Measurements from ENCODE around the gene GHDC. TPM values are rescaled to one million over a fixed set of nuclear protein-coding genes. Genes with fewer than 3 reads are reported as not detected.
A peak's percentile ranks its signal among the peaks of the same experiment; 100 is the strongest.

GHDC gene
- total and polyA plus RNA-seq, 2 of the 13 experiments (the other 11 are each of a cell fraction or from before 2014, with no cell fraction given) = 15.4 to 22.5 TPM

DNA sequence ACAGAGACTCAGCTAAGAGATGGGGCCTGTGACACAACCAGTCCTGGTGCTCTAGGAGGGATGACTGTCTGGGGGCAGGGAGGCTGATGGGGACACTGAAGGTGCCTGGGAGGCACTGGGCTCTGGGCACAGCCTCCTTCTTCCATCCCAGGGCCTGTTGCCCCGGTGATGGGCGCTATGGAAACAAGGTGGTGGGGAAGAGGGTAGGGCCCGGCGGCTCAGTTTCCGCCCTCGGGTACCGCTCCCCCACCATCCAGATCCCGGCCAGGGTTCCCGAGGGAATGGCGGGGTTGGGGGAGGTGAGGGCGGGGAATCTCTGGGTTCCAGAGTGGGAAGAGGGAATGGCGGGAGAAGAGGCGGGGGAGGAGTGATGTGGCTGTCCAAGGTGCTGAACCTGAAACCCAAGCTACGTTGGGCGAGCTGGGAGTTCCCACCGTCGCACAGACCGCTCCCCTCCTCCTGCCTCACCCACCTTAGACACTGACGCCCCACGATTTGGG lies 14.3 kb downstream of the GHDC start (continued):
- TF ChIP-seq ZNF772 (CRISPR knock-in tag; IDR thresholded peaks at IDR 0.05) (peak; percentile 71; the same call in 1 of the 2 replicates), ZNF619 (CRISPR knock-in tag; IDR thresholded peaks at IDR 0.05) (no peak), ZNF788 (CRISPR knock-in tag; IDR thresholded peaks at IDR 0.05; ENCODE audit: borderline replicate concordance) (peak; percentile 87), NFIC (IDR thresholded peaks at IDR 0.05; ENCODE audit: low read length) (no peak), HCFC1 (IDR thresholded peaks at IDR 0.05; ENCODE audit: low read depth, low read length) (peak; percentile 24; the same call in 1 of the 2 replicates), KLF11 (CRISPR knock-in tag; IDR thresholded peaks at IDR 0.05) (peak; percentile 99), SIN3A (IDR thresholded peaks at IDR 0.05; ENCODE audit: borderline replicate concordance, low read depth, low read length) (peak; percentile 96; the same call in 1 of the 2 replicates), CEBPG (CRISPR knock-in tag; IDR thresholded peaks at IDR 0.05) (0 out of 2 replicates have a peak, but pooled peaks have one; percentile 11), ZNF10 (CRISPR knock-in tag; IDR thresholded peaks at IDR 0.05; ENCODE audit: borderline replicate concordance, low read depth) (no peak), ZNF17 (CRISPR knock-in tag; IDR thresholded peaks at IDR 0.05) (no peak), GATAD1 (CRISPR knock-in tag; IDR thresholded peaks at IDR 0.05) (peak; percentile 74), ZNF326 (CRISPR knock-in tag; IDR thresholded peaks at IDR 0.05; ENCODE audit: borderline replicate concordance) (no peak), ZSCAN25 (CRISPR knock-in tag; IDR thresholded peaks at IDR 0.05) (peak; percentile 75; the same call in 1 of the 2 replicates), ZNF670 (CRISPR knock-in tag; IDR thresholded peaks at IDR 0.05; ENCODE audit: borderline replicate concordance) (no peak; the same call in 1 of the 2 replicates)
- TF ChIP-seq, protein P1, sequence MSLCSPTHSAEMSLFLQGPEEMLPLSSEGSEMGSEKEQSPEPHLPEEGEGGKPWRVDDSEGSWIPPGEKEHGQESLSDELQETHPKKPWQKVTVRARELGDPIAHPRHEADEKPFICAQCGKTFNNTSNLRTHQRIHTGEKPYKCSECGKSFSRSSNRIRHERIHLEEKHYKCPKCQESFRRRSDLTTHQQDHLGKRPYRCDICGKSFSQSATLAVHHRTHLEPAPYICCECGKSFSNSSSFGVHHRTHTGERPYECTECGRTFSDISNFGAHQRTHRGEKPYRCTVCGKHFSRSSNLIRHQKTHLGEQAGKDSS (CRISPR knock-in tag; IDR thresholded peaks at IDR 0.05; ENCODE audit: borderline replicate concordance, low read depth) = peak; percentile 71; the same call in 1 of the 2 replicates
- TF ChIP-seq, protein P2, sequence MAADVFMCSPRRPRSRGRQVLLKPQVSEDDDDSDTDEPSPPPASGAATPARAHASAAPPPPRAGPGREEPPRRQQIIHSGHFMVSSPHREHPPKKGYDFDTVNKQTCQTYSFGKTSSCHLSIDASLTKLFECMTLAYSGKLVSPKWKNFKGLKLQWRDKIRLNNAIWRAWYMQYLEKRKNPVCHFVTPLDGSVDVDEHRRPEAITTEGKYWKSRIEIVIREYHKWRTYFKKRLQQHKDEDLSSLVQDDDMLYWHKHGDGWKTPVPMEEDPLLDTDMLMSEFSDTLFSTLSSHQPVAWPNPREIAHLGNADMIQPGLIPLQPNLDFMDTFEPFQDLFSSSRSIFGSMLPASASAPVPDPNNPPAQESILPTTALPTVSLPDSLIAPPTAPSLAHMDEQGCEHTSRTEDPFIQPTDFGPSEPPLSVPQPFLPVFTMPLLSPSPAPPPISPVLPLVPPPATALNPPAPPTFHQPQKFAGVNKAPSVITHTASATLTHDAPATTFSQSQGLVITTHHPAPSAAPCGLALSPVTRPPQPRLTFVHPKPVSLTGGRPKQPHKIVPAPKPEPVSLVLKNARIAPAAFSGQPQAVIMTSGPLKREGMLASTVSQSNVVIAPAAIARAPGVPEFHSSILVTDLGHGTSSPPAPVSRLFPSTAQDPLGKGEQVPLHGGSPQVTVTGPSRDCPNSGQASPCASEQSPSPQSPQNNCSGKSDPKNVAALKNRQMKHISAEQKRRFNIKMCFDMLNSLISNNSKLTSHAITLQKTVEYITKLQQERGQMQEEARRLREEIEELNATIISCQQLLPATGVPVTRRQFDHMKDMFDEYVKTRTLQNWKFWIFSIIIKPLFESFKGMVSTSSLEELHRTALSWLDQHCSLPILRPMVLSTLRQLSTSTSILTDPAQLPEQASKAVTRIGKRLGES (CRISPR knock-in tag; IDR thresholded peaks at IDR 0.05; ENCODE audit: borderline replicate concordance) = peak; percentile 94
- TF ChIP-seq, protein P3, sequence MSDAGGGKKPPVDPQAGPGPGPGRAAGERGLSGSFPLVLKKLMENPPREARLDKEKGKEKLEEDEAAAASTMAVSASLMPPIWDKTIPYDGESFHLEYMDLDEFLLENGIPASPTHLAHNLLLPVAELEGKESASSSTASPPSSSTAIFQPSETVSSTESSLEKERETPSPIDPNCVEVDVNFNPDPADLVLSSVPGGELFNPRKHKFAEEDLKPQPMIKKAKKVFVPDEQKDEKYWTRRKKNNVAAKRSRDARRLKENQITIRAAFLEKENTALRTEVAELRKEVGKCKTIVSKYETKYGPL (CRISPR knock-in tag; IDR thresholded peaks at IDR 0.05) = peak; percentile 81; the same call in 1 of the 2 replicates
- TF ChIP-seq, protein P4, sequence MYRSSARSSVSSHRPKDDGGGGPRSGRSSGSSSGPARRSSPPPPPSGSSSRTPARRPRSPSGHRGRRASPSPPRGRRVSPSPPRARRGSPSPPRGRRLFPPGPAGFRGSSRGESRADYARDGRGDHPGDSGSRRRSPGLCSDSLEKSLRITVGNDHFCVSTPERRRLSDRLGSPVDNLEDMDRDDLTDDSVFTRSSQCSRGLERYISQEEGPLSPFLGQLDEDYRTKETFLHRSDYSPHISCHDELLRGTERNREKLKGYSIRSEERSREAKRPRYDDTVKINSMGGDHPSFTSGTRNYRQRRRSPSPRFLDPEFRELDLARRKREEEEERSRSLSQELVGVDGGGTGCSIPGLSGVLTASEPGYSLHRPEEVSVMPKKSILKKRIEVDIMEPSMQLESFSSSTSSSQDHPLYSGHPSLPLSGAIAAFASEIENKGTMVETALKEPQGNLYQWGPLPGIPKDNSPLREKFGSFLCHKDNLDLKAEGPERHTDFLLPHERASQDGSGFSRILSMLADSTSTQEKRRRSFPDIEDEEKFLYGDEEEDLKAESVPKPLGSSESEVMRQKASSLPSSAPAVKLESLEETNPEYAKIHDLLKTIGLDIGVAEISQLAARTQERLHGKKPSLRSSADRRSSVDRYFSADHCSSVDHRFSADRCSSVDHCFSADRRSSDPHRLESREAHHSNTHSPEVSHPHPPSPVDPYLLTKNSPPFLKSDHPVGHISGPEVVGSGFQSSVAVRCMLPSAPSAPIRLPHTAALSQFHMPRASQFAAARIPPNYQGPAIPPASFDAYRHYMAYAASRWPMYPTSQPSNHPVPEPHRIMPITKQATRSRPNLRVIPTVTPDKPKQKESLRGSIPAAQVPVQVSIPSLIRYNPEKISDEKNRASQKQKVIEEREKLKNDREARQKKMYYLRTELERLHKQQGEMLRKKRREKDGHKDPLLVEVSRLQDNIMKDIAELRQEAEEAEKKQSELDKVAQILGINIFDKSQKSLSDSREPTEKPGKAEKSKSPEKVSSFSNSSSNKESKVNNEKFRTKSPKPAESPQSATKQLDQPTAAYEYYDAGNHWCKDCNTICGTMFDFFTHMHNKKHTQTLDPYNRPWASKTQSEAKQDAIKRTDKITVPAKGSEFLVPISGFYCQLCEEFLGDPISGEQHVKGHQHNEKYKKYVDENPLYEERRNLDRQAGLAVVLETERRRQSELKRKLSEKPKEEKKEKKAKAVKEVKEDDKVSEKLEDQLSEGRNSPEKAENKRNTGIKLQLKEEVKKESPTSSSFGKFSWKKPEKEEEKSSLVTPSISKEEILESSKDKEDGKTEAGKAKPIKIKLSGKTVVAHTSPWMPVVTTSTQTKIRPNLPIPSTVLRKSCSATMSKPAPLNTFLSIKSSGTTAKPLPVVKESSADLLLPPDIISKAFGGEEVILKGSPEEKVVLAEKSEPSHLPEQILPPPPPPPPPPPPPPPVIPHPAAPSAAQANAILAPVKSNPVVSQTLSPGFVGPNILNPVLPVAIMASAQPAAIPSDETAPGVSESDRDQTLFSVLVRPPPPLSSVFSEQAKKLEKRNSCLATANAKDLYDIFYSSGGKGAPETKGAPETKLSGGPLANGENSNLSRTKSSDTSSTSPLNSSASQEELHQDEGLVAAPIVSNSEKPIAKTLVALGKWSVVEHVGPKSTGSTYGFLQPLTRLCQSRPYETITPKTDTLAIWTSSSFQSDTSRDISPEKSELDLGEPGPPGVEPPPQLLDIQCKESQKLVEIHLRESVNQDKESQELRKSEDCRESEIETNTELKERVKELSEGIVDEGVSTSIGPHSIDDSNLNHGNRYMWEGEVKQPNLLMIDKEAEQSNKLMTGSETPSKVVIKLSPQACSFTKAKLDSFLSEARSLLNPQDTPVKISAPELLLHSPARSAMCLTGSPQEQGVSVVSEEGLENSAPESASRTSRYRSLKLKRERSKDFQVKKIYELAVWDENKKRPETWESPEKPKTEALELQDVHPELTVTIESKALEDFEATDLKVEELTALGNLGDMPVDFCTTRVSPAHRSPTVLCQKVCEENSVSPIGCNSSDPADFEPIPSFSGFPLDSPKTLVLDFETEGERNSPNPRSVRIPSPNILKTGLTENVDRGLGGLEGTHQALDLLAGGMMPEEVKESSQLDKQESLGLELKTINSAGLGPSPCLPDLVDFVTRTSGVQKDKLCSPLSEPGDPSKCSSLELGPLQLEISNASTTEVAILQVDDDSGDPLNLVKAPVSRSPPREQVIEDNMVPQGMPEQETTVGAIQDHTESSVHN (CRISPR knock-in tag; IDR thresholded peaks at IDR 0.05) = no peak
